EL (cell line): ENCODE measurements around the gene UPF3A.
"Not testable (repeated sequence)": the region's sequence is repeated elsewhere in the genome, so short reads cannot be mapped to it uniquely, and the experiment has no call there.

Source experiments
- DNase-seq: peaks from one replicate; pipeline ENCODE4 v3.0.0-alpha.2; 2016

Gene UPF3A

DNA sequence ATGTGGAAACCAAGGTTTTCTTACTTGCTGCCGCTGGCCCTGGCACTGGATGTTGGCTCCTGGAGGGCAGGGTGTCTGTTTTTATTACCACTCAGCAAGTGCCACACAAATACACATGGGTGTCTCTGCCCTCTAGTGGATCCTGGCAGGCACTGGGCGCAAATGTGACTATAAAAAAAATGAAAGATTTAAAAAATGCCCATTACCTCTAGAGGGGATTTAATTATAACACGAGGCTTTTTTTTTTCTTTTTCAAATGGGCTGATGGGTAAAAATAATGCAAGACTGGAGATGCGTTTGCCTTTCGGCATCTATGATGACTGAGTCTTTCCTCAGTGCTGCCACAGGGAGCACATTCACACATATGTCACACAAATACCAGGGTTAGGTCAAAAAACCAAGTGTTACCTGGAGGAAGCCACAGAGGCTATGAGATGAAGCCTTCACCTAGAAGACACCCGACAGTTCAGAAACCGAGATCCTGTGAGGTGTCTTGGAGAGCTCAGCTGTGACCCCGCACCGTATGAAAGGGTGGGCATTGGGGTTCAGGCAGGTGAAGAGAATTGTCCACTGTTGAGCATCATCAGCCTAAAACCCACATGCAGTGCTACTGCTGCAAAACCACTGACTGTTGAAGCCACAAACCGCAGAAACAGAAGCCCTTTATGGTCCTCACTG, 58.6 kb downstream of the UPF3A start:
- DNase-seq: peak; percentile 62

DNA sequence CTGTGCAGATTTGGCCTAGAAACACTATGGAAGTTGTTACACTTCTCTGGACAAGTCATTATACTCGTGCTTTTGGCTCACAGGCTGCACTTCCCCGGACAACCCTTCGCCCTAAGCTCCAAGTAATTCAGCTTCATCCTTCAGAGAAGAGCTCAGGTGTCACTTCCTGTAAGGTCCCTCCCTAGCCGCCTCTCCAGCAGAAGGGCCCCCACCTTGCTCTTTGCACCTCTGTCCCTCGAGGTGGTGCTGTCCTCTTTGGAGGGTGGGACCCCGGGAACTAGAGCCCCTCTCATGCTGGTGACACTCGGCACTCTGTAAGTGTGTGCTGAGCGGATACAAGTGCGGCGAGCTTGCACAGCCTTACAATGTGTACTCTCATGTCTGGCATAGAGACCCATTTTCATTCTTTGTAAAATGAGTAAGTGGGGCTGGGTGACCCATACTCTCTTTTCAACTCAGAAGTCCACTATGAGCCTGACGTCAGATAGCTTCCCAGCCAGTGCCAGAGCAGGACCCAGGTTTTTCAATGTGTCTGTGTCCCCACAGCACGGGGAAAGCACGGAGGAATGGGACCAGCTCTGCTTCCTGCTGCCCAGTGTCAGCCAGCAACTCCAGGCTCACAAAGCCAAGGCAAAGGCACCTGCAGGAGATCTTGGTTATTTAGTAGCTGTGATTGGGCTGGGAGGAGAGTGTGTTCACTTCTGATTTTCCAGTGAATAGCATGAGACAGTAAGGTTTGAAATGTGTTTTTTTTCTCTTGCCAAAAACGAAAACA, 59.8 kb downstream of the UPF3A start:
- no peak for DNase-seq

DNA sequence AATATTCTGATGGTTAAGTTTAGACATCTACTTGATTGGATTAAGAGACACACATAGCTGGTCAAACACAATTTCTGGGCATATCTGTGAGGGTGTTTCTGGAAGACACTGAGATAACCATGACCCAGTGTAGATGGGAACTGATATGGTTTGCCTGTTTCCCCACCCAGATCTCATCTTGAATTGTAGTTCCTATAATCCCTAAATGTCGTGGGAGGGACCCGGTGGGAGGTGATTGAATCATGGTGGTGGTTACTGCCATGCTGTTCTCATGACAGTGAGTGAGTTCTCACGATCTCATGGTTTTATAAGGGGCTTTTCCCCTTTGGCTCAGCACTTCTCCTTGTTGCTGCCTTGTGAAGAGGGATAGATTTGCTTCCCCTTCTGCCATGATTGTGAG, 65.9 kb downstream of the UPF3A start:
- not testable (repeated sequence) for DNase-seq

DNA sequence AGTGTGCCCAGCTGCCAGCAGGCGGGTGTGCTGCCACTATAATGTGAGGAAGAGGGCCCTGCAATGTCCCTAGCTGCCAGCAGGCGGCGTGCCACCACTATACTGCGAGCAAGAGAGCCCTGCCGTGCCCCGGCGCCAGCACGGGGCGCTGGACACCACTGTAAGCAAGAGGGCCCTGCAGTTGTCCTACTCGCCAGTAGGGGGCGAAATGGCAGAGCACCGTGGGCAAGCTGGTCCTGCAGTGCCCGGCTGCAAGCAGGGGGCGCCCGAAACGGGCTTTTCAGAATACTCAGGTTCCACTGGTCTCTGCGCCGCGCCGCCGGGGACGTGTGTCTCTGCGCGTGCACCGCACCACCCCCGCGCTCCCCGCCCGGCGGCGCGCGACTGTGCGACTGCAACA, 71.4 kb downstream of the UPF3A start:
- DNase-seq: not testable (repeated sequence)

DNA sequence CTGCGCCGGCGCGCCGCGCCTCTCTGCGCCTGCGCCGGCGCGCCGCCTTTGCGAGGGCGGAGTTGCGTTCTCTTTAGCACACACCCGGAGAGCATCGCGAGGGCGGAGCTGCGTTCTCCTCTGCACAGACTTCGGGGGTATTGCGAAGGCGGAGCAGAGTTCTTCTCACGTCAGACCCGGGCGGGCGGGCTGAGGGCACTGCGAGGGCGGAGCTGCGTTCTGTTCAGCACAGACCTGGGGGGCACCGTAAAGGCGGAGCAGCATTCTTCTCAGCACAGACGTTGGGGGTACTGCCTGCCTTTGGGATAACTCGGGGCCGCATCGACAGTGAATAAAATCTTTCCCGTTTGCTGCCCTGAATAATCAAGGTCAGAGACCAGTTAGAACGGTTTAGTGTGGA, 72.0 kb downstream of the UPF3A start:
- not testable (repeated sequence) for DNase-seq
